Right ventricle myocardium superior (tissue), 1 donor: ENCODE data around the gene FAM234B. TPM values are rescaled to one million over a fixed set of nuclear protein-coding genes. Genes with fewer than 3 reads are reported as not detected.
A peak's percentile ranks its signal among the peaks of the same experiment; 100 is the strongest.

Source experiments
- ATAC-seq: fragments of 200-7000 bp; cut with Tn5 transposase; one replicate; pipeline ENCODE4 v1.9.1; 2020; ENCODE audit warnings: mild to moderate bottlenecking; ENCODE audit not compliant: poor library complexity
- DNase-seq: peaks from one replicate; pipeline ENCODE4 v3.0.0-alpha.2; 2020
- intact Hi-C: fragments of 100-400 bp; cut with DNase I; formaldehyde crosslinking; loops from one replicate; pipeline ENCODE4 v1.11.2; 2022
- long read RNA-seq: library from polyadenylated mRNA; unstranded; transcript quantifications from one replicate; pipeline ENCODE4 v2.0.0, GENCODE V29; 2021
- total RNA-seq: library from RNA; stranded (reverse); fragmentation: NEBNext Ultra II Directional; extraction: Animal tissue kit (Norgen Biotek cat#: 25700); gene quantifications from one replicate; pipeline ENCODE4 v1.2.1, GENCODE V29; 2021
- donor health status: DM: no; HTN: yes; CAD: no; lungs with severe emphysema.

The FAM234B gene, protein sequence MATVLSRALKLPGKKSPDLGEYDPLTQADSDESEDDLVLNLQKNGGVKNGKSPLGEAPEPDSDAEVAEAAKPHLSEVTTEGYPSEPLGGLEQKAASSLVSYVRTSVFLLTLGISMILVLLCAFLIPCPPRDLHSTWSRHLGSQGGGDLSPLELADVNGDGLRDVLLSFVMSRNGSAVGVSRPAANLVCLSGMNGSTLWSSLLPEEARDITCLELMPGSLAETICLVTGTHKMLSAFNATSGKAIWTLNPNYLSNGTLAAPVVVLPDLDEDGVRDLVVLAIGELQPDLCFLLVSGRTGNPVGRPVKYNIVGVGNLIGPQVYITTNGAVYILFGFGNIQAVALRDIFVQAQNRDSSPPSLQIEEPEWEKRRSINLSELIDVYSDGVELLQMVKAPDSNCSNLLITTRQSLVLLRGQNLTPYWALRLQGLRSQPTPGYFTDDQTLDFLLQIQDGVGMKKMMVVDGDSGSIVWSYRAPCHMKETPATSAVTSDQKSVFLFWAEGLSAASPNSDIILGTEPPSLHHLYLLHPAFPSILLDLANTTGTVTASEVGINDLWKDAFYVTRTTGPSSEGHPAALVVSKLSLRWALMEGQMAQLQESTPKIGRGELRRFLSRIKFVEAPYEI
- 1.8 TPM for total RNA-seq
- long read RNA-seq, partial matches to known transcripts, result 0 of 1 reads
- long read RNA-seq, other reads (novel, unspliced or antisense), result 1 of 1 reads

DNA sequence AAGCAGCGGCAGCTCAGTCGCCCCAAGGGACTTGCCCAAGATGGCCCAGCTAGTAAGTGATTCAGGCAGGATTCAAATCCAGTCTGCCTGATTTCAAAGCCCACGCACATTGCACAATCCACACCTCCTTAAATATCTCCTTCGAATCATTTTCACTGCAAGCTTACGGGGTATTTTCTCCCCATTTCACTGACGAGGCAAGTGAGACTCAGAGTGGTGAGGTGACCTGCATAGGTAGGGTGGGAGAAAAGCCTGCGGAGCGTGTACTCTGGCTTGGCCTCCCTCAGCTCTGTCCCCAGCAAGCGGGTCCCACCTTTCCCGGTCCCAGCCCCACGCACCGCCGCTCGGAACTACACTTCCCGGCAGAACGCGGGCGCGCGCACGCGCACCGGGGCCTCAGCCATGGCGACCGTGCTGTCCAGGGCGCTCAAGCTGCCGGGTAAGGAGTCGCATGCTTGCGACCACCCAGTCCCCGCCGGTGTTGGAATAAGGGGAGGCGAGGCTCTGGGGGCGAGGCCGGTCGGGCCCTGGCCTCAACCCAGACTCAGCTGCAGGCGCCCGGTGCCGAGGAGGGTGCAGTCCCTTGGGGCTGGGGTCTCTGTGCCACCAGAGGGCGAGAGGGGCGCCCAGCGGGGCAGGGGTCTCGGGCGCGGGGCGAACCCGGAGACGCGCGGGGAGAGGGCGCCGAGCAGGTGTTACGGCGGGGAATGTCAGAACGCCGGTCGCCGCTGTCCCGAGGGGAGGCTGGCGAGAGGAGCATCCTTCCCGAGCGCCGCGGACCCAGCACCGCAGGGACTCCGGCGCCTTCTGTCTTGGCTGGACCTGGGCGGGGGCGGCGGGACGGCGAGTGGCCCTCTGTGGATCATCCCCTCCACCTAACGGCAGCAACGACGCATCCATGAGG, at the start of gene FAM234B:
Gene FAM234B (plus strand): TSS at position 380 of the 904 bp plus-strand sequence. CDS start 23 bp downstream, at position 403.
- DNase-seq, result peak; percentile 90
- intact Hi-C loops, result no loop called here
- ATAC-seq, result peak; percentile 99

DNA sequence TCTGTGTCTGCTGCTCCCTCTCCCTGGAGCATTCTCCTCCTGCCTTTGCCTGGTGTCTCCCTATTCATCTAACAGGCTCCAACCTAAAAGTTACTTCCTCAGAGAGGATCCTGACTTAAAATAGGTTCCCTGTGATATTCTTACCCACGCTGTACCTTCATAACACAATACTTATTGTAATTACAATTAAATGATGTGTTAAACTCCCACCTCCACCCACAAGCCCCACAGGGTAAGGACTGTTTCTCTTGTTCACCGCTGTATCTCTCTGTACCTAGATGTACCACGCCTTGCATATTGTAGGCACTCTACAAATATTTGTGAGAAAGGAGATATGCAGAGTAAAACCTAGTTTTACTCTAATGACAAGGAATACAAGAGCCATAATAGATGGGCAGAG, 49.1 kb upstream of the FAM234B start:
- no peak for DNase-seq
- ATAC-seq, result no peak
- intact Hi-C loops, result no loop called here

DNA sequence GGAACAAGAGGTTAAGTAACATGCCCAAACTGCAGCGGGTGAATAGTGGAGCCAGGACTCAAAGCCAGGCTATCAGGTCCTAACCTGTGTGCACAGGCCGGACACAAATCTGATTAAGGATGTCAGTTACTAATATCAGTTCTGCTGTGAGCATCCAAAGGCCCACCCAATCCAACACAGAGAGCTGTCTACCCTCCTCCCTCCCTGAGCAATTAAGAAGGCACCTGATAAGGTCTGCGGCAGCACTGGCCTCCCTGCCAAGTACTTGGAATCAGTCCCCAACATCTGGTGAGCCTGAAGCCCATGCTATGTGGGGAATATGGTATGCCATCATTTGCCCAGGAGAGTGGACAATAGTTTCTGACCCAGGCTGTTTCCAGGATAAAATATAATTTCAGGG, 48.0 kb upstream of the FAM234B start:
- ATAC-seq, result no peak
- no peak for DNase-seq
- intact Hi-C loops, result no loop called here

DNA sequence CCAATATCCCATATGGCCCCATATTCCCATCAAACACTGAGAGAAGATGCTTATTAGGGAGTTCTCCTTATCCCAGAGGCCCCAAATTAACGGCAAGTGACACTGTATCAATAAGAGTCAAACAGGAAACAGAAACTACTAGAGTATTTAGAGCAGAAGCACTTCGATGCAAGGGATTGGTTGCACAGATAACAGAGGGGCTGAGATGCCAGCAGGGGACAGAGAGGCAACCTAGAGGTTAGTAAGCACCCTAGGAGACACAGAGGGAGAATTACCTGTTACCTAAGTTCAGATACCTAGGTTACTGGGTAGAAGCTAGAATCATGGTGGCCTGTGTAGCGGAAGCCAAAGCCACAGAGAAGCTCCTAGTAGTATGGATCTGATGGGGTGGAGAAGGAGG, 47.0 kb upstream of the FAM234B start:
- intact Hi-C loops, result no loop called here
- no peak for ATAC-seq
- DNase-seq, result no peak

DNA sequence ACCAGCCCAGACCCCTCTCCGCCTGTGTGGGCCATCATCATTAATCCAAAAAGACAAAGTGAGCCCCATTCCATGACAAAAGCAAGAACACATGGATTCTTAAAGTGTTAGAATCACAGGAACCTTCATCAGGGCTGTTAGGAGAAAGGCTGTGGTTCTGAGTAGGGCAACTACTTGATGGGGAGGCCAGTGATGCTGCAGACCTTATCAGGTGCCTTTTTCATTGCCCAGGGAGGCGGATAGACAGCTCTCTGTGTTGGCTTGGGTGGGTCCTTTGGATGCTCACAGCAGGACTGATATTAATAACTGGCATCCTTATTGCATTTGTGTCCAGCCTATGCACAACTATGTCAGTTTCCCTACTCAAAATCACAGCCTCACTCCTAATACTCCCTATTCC, 46.4 kb upstream of the FAM234B start:
- intact Hi-C loops, result no loop called here
- ATAC-seq (no peak), DNase-seq (no peak)

DNA sequence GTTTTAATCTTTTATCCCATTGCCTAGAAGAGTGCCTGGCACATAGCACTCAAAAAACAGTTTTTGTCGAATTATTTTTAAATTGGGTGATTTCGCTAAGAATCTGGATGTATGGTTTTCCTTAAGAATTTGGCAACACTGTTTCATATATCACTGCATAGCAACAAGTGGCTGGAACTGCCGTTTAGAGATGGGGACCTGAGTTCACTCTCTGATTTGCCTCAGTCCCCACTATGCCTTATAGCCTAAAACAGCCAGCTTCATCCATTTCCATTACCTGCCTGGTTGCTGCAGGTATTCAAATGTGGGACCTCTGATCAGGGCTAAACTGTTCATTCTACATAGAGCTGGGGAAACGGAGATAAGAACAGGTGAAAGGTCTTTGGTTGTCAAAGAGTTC, 45.9 kb upstream of the FAM234B start:
- intact Hi-C loops, result no loop called here
- ATAC-seq, result no peak

DNA sequence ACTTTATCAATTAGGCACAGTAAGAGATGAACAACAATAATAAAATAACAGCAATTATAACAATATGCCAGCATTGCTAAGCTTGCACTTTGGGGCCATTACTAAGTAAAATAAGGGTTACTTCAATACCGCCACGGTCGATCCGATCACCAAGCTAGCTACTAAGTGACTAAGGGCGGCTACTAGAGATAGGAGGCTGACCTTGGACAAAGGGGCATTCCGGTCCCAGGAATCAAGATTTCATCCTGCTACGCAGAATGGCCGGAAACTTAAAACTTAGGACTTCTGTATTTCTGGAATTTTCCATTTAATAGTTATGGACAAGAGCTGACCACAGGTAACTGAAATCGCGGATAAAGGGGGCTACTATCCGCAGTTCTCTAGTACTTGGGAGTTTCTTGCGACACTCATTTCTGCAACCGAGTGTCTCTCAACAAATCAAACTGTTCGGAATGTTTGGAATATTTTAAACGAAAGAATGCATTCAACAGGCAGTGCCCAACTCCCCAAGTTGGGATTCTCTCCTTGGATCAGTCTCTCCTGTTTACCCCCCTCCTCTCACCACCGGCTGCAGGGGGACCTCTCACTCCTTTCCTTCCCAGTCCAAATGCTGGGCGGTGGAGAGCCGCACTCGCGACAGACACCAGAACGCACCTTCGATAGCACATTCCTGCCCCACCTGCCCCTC, 44.8 kb upstream of the FAM234B start:
- intact Hi-C loops, result no loop called here
- DNase-seq (no peak), ATAC-seq (peak; percentile 18)

More for the DNA sequence above, 45.9 kb upstream of the FAM234B start:
- no peak for DNase-seq

DNA sequence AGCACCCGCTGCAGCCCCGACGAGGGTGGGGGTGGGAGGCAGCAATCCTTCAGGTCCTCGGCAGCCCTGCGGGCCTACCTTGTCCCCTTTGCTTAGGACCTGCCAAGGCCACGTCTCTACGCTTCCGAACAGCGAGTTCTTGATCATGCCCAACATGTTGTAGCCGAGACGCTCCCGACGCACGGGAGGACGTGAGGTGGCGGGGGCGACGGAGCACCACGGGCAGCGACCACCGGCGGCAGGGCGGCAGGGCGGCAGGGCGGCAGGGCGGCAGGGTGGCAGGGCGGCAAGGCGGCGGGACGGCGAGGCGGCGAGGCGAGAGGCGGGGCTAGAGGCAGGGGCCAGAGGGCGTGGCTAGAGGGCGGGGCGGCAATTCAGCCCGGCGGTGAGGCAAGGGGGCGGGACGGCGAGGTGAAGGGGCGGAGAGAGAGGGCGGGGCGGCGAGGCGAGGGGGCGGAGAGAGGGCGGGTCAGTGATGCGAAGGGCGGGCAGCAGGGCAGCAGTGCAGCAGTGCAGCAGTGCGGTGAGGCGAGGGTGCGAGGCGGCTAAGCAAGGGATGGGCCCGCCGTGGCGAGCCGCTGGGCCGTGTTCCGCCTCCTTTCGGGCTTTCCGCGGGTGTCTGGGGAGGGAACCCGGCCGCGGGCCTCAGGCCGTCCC, 44.1 kb upstream of the FAM234B start, which contains the start of gene HEBP1:
Gene HEBP1 (minus strand): TSS at position 307 of the 657 bp plus-strand sequence. CDS start 151 bp downstream, at position 156.
- DNase-seq (peak; percentile 97), ATAC-seq (peak; percentile 95)
- intact Hi-C loops, result no loop called here

DNA sequence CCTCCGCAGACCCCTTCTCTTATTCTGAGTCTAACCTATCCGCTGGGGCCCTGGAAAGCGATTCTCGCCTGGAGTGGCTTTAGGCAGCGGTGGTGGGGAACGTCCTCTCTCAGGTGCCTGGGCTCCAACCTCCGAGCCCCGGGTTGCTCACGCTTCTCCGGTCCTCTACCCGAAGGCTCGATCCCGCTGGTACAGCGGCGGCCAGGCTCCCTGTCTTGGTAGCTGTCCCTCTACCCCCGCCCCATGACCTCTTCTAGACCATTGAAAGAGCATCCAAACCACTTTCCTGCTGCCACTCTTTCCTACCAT, 43.6 kb upstream of the FAM234B start:
- no peak for DNase-seq
- intact Hi-C loops, result no loop called here
- ATAC-seq, result peak; percentile 34

DNA sequence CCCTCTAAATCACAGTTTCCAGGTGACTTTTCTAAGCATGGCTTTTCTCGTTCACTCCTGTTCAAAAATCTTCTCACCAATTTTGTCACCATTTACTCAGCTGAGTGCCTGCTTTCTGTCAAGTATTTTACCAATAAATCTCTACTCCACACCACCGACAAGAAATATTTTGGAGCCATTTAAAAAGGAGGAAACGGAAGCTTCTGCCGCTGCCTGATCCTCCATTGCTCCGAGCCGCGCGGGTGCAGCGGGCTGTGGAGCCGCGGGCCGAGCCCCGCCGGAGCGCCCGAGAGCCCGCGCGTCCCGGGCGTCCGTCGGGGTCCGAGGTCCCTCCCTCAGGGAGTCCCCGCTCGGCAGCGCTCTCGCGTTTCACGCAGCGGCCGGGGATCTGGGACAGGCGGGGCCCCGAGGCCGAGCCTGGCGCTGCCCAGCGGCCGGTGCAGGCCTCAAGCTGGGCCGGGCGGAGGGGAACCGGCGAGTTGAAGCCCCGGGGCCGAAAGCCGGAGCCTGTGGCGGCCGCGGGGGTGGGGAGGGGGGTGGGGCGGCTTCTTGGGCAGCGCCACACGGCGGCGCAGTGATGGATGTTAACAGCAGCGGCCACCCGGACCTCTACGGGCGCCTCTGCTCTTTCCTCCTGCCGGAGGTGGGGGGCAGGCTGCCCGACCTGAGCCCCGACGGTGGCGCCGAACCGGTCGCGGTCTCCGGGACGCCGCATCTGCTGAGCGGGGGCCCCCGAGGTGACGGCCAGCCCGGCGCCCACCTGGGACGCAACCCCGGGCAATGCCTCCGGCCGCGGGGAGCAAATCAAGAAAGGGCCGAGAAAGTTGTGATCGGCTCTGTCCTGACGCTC, 43.0 kb upstream of the FAM234B start:
- peak; percentile 76 for DNase-seq
- peak; percentile 56 for ATAC-seq
- intact Hi-C loops, result no loop called here

DNA sequence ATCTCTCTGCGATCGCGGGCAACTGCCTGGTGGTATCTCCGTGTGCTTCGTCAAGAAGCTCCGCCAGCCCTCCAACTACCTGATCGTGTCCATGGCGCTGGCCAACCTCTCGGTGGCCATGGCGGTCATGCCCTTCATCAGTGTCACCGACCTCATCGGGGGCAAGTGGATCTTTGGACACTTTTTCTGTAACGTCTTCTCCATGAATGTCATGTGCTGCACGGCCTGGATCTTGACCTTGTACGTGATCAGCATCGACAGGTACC, 42.5 kb upstream of the FAM234B start:
- no peak for DNase-seq
- intact Hi-C loops, result no loop called here

DNA sequence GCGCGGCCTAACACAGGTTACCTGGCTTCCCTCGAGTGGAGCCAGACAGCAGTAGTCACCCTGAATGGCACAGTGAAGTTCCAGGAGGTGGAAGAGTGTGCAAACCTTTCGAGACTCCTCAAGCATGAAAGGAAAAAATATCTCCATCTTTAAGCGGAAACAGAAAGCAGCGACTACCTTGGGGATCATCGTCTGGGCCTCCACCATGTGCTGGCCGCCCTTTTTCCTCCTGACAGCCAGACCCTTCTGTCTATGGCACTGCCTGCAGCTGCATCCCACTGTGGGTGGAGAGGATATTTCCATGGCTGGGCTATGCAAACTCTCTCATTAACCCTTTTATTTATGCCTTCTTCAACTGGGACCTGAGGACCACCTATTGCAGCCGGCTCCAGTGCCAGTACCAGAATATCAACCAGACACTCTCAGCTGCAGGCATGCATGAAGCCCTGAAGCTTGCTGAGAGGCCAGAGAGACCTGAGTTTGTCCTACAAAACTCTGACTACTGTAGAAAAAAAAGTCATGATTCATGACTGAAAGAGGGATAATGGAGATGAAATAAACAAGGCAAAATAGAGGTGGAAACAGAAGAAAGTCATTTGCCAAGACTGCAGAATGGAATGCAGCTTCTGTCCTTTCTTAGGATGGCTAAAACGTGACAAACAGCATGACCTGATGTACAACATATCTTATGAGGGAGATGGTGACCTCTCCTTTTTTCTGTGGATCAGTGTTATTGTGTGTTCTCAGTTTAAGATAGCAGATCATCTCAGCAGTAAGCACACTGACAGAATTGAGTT, 41.7 kb upstream of the FAM234B start:
- no peak for DNase-seq
- intact Hi-C loops, result no loop called here
- ATAC-seq, result no peak

More for the DNA sequence above, 42.5 kb upstream of the FAM234B start:
- no peak for ATAC-seq

DNA sequence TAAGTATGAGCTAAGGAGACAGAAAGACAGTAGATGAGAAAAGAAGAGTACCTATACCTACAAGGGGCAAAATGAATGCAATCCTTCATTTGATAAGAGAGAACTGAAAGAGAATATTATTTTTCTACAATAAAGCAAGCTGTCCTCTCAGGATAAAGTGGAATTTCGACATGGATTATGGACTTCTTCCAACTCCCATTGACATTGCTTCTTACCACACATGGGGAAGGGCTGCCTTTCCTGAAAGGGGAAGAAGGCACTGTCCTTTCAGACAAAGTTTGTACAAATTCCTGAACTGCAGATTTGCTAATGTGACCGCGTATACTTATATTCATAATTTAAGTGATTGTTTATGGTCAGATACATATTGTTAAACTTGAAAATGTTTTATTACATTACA, 39.8 kb upstream of the FAM234B start:
- no peak for DNase-seq
- intact Hi-C loops, result no loop called here

DNA sequence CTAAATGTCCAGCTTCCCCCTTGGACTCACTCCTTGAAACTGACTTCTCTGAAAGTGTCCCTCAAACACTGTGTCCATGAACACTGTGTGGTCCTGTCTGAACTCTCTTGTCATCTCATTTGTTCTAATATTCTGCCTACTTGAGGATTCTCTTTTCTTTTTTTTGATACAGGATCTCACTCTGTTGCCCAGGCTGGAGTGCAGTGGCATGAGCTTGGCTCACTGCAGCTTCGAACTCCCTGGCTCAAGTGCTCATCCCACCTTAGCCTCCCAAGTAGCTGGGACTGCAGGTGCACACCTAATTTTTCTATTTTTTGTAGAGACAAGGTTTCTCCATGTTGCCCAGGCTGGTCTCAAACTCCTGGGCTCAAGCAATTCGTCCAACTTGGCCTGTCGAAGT, 39.2 kb upstream of the FAM234B start:
- no peak for ATAC-seq
- intact Hi-C loops, result no loop called here
- no peak for DNase-seq

More for the DNA sequence above, 39.8 kb upstream of the FAM234B start:
- no peak for ATAC-seq

DNA sequence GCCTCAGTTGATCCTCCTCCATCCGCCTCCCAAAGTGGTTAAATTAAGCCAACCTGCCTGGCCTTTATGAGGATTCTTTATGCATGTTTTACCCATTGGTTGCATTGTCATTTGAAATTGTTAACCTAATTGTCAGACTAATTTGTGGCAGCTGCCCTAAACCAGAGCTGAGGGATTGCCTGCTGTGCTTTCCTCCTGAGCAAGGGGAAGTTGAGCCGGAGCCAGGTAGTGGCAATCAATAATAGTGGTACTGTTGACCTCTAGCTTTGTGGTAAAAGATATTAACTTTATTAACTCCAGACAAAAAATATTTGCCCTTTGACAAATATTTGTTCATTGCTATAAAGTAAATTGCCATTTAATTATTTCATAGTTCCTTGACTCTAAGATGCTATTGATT, 38.5 kb upstream of the FAM234B start:
- intact Hi-C loops, result no loop called here
- no peak for ATAC-seq
- DNase-seq, result no peak

DNA sequence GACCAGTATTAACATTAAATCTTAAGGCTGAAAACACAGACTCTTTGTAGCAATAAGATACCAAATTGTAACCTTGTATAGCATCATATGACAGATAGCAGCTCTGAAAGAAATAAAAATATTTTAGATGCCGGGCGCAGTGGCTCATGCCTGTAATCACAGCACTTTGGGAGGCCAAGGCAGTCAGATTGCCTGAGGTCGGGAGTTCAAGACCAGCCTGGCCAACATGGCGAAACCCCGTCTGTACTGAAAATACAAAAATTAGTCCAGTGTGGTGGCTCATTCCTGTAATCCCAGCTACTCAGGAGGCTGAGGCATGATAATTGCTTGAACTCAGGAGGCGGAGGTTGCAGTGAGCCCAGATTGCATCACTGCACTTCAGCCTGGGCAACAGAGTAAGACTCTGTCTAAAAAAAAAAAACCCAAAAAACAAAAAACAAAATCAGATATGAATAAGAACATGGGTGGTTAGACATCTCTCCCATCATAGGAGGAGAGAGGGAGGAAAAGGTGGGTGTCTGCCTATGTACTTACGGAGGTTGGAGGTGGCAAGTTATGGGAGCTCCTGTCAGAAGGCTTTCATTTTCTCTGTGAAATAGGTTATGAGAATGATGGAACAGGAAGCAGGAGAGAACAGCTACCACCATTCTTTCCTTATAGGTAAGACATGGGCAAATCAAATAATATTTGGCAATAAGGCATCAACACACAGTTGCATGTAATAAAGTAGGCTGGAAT, 36.5 kb upstream of the FAM234B start:
- DNase-seq (no peak), ATAC-seq (no peak)
- intact Hi-C loops, result no loop called here
